A549 (cell line): ENCODE data around the gene BANP. TPM values are rescaled to one million over a fixed set of nuclear protein-coding genes. Genes with fewer than 3 reads are reported as not detected.
"Not testable (repeated sequence)": the region's sequence is repeated elsewhere in the genome, so short reads cannot be mapped to it uniquely, and the experiment has no call there.

Experiments used
- ATAC-seq, 2 experiments: fragments of 200-7000 bp in 1 of 2; fragments of >200 bp in 1 of 2; cut with Nextera tagmentation in 1 of 2; cut with Tn5 transposase in 1 of 2; 3 replicates each; pipeline versions ENCODE4 v1.8.0 to v1.9.1; 2018 to 2020; ENCODE audit warnings: mild to moderate bottlenecking in 1 of 2, moderate library complexity in 1 of 2
- CTCF ChIA-PET: fragments of 300-600 bp; sonication (Branson Sonifier 250); formaldehyde crosslinking; extraction: SDS; loops from one replicate; lab custom pipeline; 2021; ENCODE audit warnings: antibody characterized with exemption, inconsistent platforms; lab: Yijun Ruan, JAX
- POLR2A ChIA-PET: fragments of 350-600 bp; formaldehyde crosslinking; extraction: SDS; loops from one replicate; lab custom pipeline; 2021; ENCODE audit warnings: antibody characterized with exemption, inconsistent platforms; lab: Yijun Ruan, JAX
- DNase-seq, 2 experiments: peaks; one replicate each; pipeline versions ENCODE4 v3.0.0 to v3.0.0-alpha.2; 2011 to 2016; ENCODE audit warnings: low read depth in 1 of 2, low spot score in 1 of 2
- FAIRE-seq: peaks from 2 replicates; lab custom pipeline; 2011; peaks lifted over from hg19 to GRCh38; lab: Jason Lieb, UNC
- H3K27ac ChIP-seq, 2 experiments: fragments of >200 bp; sonication (Bioruptor Twin); formaldehyde crosslinking; 3 replicates each; pipeline ENCODE4 v1.5.1; 2016 to 2017
- H3K4me1 ChIP-seq: fragments of >200 bp; sonication (Bioruptor Twin); formaldehyde crosslinking; 3 replicates; pipeline ENCODE4 v1.6.1; 2016
- H3K4me2 ChIP-seq: fragments of >200 bp; sonication (Bioruptor Twin); formaldehyde crosslinking; 3 replicates; pipeline ENCODE4 v1.6.1; 2016
- H3K4me3 ChIP-seq: fragments of >200 bp; sonication (Bioruptor Twin); formaldehyde crosslinking; 3 replicates; pipeline ENCODE4 v1.5.1; 2016
- H3K9me3 ChIP-seq: fragments of >200 bp; sonication (Bioruptor Twin); formaldehyde crosslinking; 3 replicates; pipeline ENCODE4 v1.6.1; 2016
- ATOH8 ChIP-seq: fragments of 250-450 bp; sonication (Bioruptor Pico); IDR thresholded peaks from 2 replicates; pipeline ENCODE4 v1.5.0; 2020; ENCODE audit warnings: low read depth, mild to moderate bottlenecking, moderate library complexity
- BCL3 ChIP-seq: fragments of >200 bp; sonication (Bioruptor Twin); formaldehyde crosslinking; IDR thresholded peaks from 3 replicates; pipeline ENCODE4 v1.6.1; 2016
- CBX2 ChIP-seq: fragments of 200-600 bp; sonication (generic); IDR thresholded peaks from 2 replicates; pipeline ENCODE4 v1.6.1; 2016; ENCODE audit warnings: low read depth, mild to moderate bottlenecking, borderline replicate concordance
- CBX8 ChIP-seq: fragments of 200-600 bp; sonication (generic); IDR thresholded peaks from 2 replicates; pipeline ENCODE4 v1.6.1; 2016
- CEBPB ChIP-seq, 2 experiments: fragments of >200 bp in 1 of 2; sonication (Bioruptor Twin) in 1 of 2; formaldehyde crosslinking in 1 of 2; IDR thresholded peaks; 2 replicates each; pipeline ENCODE4 v1.6.1; 2012 to 2016
- CHD4 ChIP-seq: fragments of 200-600 bp; sonication (generic); IDR thresholded peaks from 2 replicates; pipeline ENCODE4 v1.6.1; 2016; ENCODE audit warnings: antibody characterized with exemption, mild to moderate bottlenecking, borderline replicate concordance
- EHF ChIP-seq: fragments of 250-450 bp; sonication (Bioruptor Pico); IDR thresholded peaks from 2 replicates; pipeline ENCODE4 v1.5.0; 2020; ENCODE audit warnings: mild to moderate bottlenecking
- ELK1 ChIP-seq: fragments of 150-350 bp; IDR thresholded peaks from 2 replicates; pipeline ENCODE4 v1.6.1; 2014; ENCODE audit warnings: low read depth, mild to moderate bottlenecking, low read length
- HOXA7 ChIP-seq: fragments of 250-450 bp; sonication (Bioruptor Pico); IDR thresholded peaks from 2 replicates; pipeline ENCODE4 v1.5.0; 2020; ENCODE audit warnings: mild to moderate bottlenecking, moderate library complexity
- HOXB13 ChIP-seq: fragments of 250-450 bp; sonication (Bioruptor Pico); IDR thresholded peaks from 2 replicates; pipeline ENCODE4 v1.5.0; 2020; ENCODE audit warnings: low read depth, mild to moderate bottlenecking, moderate library complexity
- MAFK ChIP-seq: fragments of 450-650 bp; IDR thresholded peaks from 2 replicates; pipeline ENCODE4 v1.6.1; 2014; ENCODE audit not compliant: partially characterized antibody
- MAZ ChIP-seq: fragments of 150-350 bp; IDR thresholded peaks from 2 replicates; pipeline ENCODE4 v1.6.1; 2014; ENCODE audit warnings: antibody characterized with exemption, low read depth, low read length, borderline replicate concordance
- MYC ChIP-seq: IDR thresholded peaks from 2 replicates; pipeline ENCODE4 v1.6.1; 2012; ENCODE audit warnings: mild to moderate bottlenecking, inconsistent platforms, low read length, improper control_type of control experiment, borderline replicate concordance
- POLR2A ChIP-seq: IDR thresholded peaks from 2 replicates; pipeline ENCODE4 v1.6.1; 2012; ENCODE audit warnings: mild to moderate bottlenecking, low read length
- RNF2 ChIP-seq: fragments of 200-600 bp; sonication (generic); IDR thresholded peaks from 2 replicates; pipeline ENCODE4 v1.6.1; 2016; ENCODE audit warnings: low read depth, mild to moderate bottlenecking, antibody characterized with exemption, moderate library complexity, borderline replicate concordance
- SMC3 ChIP-seq: fragments of >200 bp; sonication (Bioruptor Twin); formaldehyde crosslinking; IDR thresholded peaks from 3 replicates; pipeline ENCODE4 v1.6.1; 2018; ENCODE audit warnings: inconsistent platforms
- ZNF302 ChIP-seq: fragments of 250-450 bp; sonication (Bioruptor Pico); IDR thresholded peaks from 2 replicates; pipeline ENCODE4 v1.9.0; 2021; ENCODE audit warnings: inconsistent platforms, mild to moderate bottlenecking, moderate library complexity
- WGBS: methylation state at CpG from one replicate; pipeline ENCODE4 v1.1.6; 2017; ENCODE audit errors: missing lambda C conversion rate; 5-methylcytosine and 5-hydroxymethylcytosine counted together
- polyA plus RNA-seq, 4 experiments: library from polyadenylated mRNA; depleted of rRNA in 3 of 4; stranded (reverse); fragments of >200 nt; fragmentation: RNase III in 1 of 4; extraction: RNeasy Plus Mini Kit Qiagen cat#74134 plus additional on column Dnase treatment in 1 of 4; gene quantifications; 2 replicates in 3 of 4; 3 replicates in 1 of 4; pipeline ENCODE4 v1.2.3, GENCODE V29; 2011 to 2017

BANP gene
- polyA plus RNA-seq, 2 of the 4 experiments (the other 2 are of a cell fraction), result 17.1 to 17.2 TPM

- not testable (repeated sequence) for FAIRE-seq
These were observed 142.5 kb downstream of the BANP start for GRCh38 chr16:88093556-88094252.

GRCh38 chr16:88094253-88094575 is 143.0 kb downstream of the BANP start:
- DNase-seq, POLR2A ChIA-PET, ATAC-seq, H3K4me2 ChIP-seq, H3K4me1 ChIP-seq, FAIRE-seq, H3K4me3 ChIP-seq, H3K27ac ChIP-seq: not testable (repeated sequence)
- 94% methylated on average over 15 of the region's 17 CpGs for WGBS
- CTCF ChIA-PET, result interaction anchor here (0.6 kb wide), 1 partner anchor 996 kb away, joined by 3 read pairs; no protein-coding TSS in a partner anchor
- peaks cover 16% of the 10 kb centered on the region; the same call in 2 of the 3 replicates for H3K9me3 ChIP-seq

More at GRCh38 chr16:88093556-88094252, 142.5 kb downstream of the BANP start:
- H3K4me1 ChIP-seq, H3K4me3 ChIP-seq, DNase-seq, ATAC-seq, POLR2A ChIA-PET, CTCF ChIA-PET, H3K27ac ChIP-seq, H3K4me2 ChIP-seq: not testable (repeated sequence)
- peaks cover 16% of the 10 kb centered on the region; the same call in 2 of the 3 replicates for H3K9me3 ChIP-seq
- WGBS, result 85% methylated on average over 16 of the region's 25 CpGs

- DNase-seq, POLR2A ChIA-PET, H3K4me2 ChIP-seq, ATAC-seq, FAIRE-seq, H3K4me1 ChIP-seq, H3K4me3 ChIP-seq, H3K27ac ChIP-seq: not testable (repeated sequence)
- CTCF ChIA-PET, result interaction anchor here (0.6 kb wide), 1 partner anchor 995 kb away, joined by 3 read pairs; no protein-coding TSS in a partner anchor
- WGBS, result 80% methylated on average over 3 of the region's 3 CpGs
- H3K9me3 ChIP-seq, result peaks cover 16% of the 10 kb centered on the region; the same call in 2 of the 3 replicates
These were observed 143.7 kb downstream of the BANP start for GRCh38 chr16:88094900-88095299.

GRCh38 chr16:88096659-88097058 is 145.4 kb downstream of the BANP start:
- FAIRE-seq, H3K4me1 ChIP-seq, POLR2A ChIA-PET, H3K4me3 ChIP-seq, H3K4me2 ChIP-seq, H3K27ac ChIP-seq, CTCF ChIA-PET, ATAC-seq, DNase-seq: not testable (repeated sequence)
- H3K9me3 ChIP-seq, result peaks cover 16% of the 10 kb centered on the region; the same call in 2 of the 3 replicates
- WGBS, result 45% methylated on average over 2 of the region's 2 CpGs

- FAIRE-seq, POLR2A ChIA-PET, H3K27ac ChIP-seq, H3K4me2 ChIP-seq, H3K4me3 ChIP-seq, H3K4me1 ChIP-seq: not testable (repeated sequence)
- ATAC-seq (peak in 1 of 2 experiments; percentile 68; a peak in 4 of 6 replicates), DNase-seq (peak; percentile 38 to 53)
- peaks cover 16% of the 10 kb centered on the region; the same call in 2 of the 3 replicates for H3K9me3 ChIP-seq
- CTCF ChIA-PET, result interaction anchor here (1.2 kb wide), 1 partner anchor 22 kb away, joined by 3 read pairs; no protein-coding TSS in a partner anchor
- WGBS, result 64% methylated on average over 25 of the region's 25 CpGs
These were observed 147.7 kb downstream of the BANP start for GRCh38 chr16:88098731-88099562.

- ChIA-PET POLR2A (no interaction called here), CTCF (interaction anchor here (1.2 kb wide), 1 partner anchor 23 kb away, joined by 3 read pairs; no protein-coding TSS in a partner anchor)
- WGBS, result 79% methylated on average over 14 of the region's 17 CpGs
- H3K4me2 ChIP-seq, result no peak overlapping the region
- H3K4me1 ChIP-seq, result no peaks in the 10 kb centered on the region
- ATAC-seq, result no peak
- FAIRE-seq, result no peak
- no peak overlapping the region for H3K27ac ChIP-seq
- H3K9me3 ChIP-seq, result peaks cover 16% of the 10 kb centered on the region; the same call in 2 of the 3 replicates
- DNase-seq, result no peak
- no peak overlapping the region for H3K4me3 ChIP-seq
- no peak for TF ChIP-seq MAFK
- TF ChIP-seq HOXA7 (CRISPR knock-in tag), result no peak
- no peak for TF ChIP-seq RNF2
- TF ChIP-seq CHD4, result no peak
- TF ChIP-seq MAZ, result no peak
- no peak for TF ChIP-seq HOXB13 (CRISPR knock-in tag)
- no peak for TF ChIP-seq CEBPB (IDR thresholded peaks at IDR 0.05)
- TF ChIP-seq ELK1, result no peak
- no peak for TF ChIP-seq SMC3
- no peak for TF ChIP-seq MYC
- no peak for TF ChIP-seq EHF
- no peak for TF ChIP-seq CBX2
- no peak for TF ChIP-seq ATOH8 (CRISPR knock-in tag)
- no peak for TF ChIP-seq ZNF302
- no peak for TF ChIP-seq POLR2A
- TF ChIP-seq BCL3, result no peak
- TF ChIP-seq CBX8, result no peak
These were observed 148.3 kb downstream of the BANP start for GRCh38 chr16:88099563-88099890.
